IMR-90 (cell line): ENCODE results near the gene ATXN7L2. TPM values are rescaled to one million over a fixed set of nuclear protein-coding genes. Genes with fewer than 3 reads are reported as not detected.

Experiments used
- ATAC-seq: fragments of 200-7000 bp; cut with Tn5 transposase; 2 replicates; pipeline ENCODE4 v1.9.1; 2020; ENCODE audit warnings: low read depth, mild to moderate bottlenecking, moderate library complexity
- BruUV-seq: library from RNA; stranded (reverse); fragments of 400-500 nt; replicated peaks from 2 replicates; lab custom pipeline; 2021; lab: Mats Ljungman, UMichigan
- CTCF ChIA-PET: fragments of 300-600 bp; formaldehyde crosslinking; extraction: SDS; loops from one replicate; lab custom pipeline; 2021; ENCODE audit warnings: antibody characterized with exemption; lab: Yijun Ruan, JAX
- POLR2A ChIA-PET: fragments of 300-600 bp; sonication (Branson Sonifier 250); formaldehyde crosslinking; loops from one replicate; lab custom pipeline; 2022; ENCODE audit warnings: antibody characterized with exemption; ENCODE audit not compliant: unreplicated experiment; lab: Charles Lee
- DNase-seq: peaks from one replicate; pipeline ENCODE4 v3.0.0; 2013
- H2AFZ ChIP-seq: replicated peaks from 2 replicates; pipeline ENCODE3; 2013; ENCODE audit warnings: low read length, mild to moderate bottlenecking; ENCODE audit not compliant: poor library complexity
- H2AK5ac ChIP-seq: 2 replicates; pipeline ENCODE4 v1.6.1; 2013; ENCODE audit warnings: low read depth, low read length, inconsistent platforms
- H2AK9ac ChIP-seq: replicated peaks from 2 replicates; pipeline ENCODE3; 2013; ENCODE audit warnings: mild to moderate bottlenecking, low read depth, low read length, moderate library complexity; ENCODE audit not compliant: poor library complexity
- H2BK120ac ChIP-seq: 2 replicates; pipeline ENCODE4 v1.6.1; 2013; ENCODE audit warnings: low read depth, low read length, inconsistent platforms
- H2BK15ac ChIP-seq: 3 replicates; pipeline ENCODE4 v1.6.1; 2013; ENCODE audit warnings: low read depth, low read length, inconsistent platforms
- H2BK20ac ChIP-seq: 2 replicates; pipeline ENCODE4 v1.6.1; 2013; ENCODE audit warnings: low read depth, mild to moderate bottlenecking, inconsistent platforms, low read length, moderate library complexity
- H2BK5ac ChIP-seq: 2 replicates; pipeline ENCODE4 v1.6.1; 2013; ENCODE audit warnings: mild to moderate bottlenecking, low read depth, low read length, inconsistent platforms; ENCODE audit not compliant: poor library complexity, severe bottlenecking
- H3K14ac ChIP-seq: replicated peaks from 2 replicates; pipeline ENCODE4 v1.6.1; 2013; ENCODE audit warnings: low read depth, low read length, inconsistent platforms
- H3K18ac ChIP-seq: 2 replicates; pipeline ENCODE4 v1.6.1; 2013; ENCODE audit warnings: low read depth, low read length, control low read depth
- H3K23ac ChIP-seq: 2 replicates; pipeline ENCODE4 v1.6.1; 2013; ENCODE audit warnings: low read depth, low read length, inconsistent platforms
- H3K27ac ChIP-seq: 2 replicates; pipeline ENCODE4 v1.5.1; 2013; ENCODE audit warnings: mild to moderate bottlenecking, control low read depth, low read length; ENCODE audit not compliant: insufficient read depth
- H3K27me3 ChIP-seq: 2 replicates; pipeline ENCODE4 v1.6.1; 2013; ENCODE audit warnings: low read length; ENCODE audit not compliant: control insufficient read depth, insufficient read depth
- H3K36me3 ChIP-seq: 2 replicates; pipeline ENCODE4 v1.6.1; 2013; ENCODE audit warnings: low read length, mixed read lengths; ENCODE audit not compliant: control insufficient read depth, insufficient read depth
- H3K4ac ChIP-seq: 2 replicates; pipeline ENCODE4 v1.6.1; 2013; ENCODE audit warnings: low read depth, low read length, inconsistent platforms
- H3K4me1 ChIP-seq: 2 replicates; pipeline ENCODE4 v1.6.1; 2013; ENCODE audit warnings: low read length, mixed read lengths; ENCODE audit not compliant: control insufficient read depth, insufficient read depth
- H3K4me2 ChIP-seq: 2 replicates; pipeline ENCODE4 v1.6.1; 2013; ENCODE audit warnings: low read depth, mild to moderate bottlenecking, control low read depth, low read length, moderate library complexity
- H3K4me3 ChIP-seq: 2 replicates; pipeline ENCODE4 v1.5.1; 2013; ENCODE audit warnings: low read depth, mild to moderate bottlenecking, control low read depth, low read length, moderate library complexity; ENCODE audit not compliant: insufficient read depth
- H3K56ac ChIP-seq: 2 replicates; pipeline ENCODE4 v1.6.1; 2013; ENCODE audit warnings: low read length, inconsistent platforms; ENCODE audit not compliant: insufficient read depth; ENCODE audit errors: extremely low read depth
- H3K79me1 ChIP-seq, 2 experiments: 2 replicates each; pipeline ENCODE4 v1.6.1; 2013; ENCODE audit warnings: low read length in 2 of 2, inconsistent platforms in 1 of 2, low read depth in 1 of 2
- H3K9ac ChIP-seq: 2 replicates; pipeline ENCODE4 v1.6.1; 2013; ENCODE audit warnings: low read depth, low read length, control low read depth
- H3K9me1 ChIP-seq: 2 replicates; pipeline ENCODE4 v1.6.1; 2013; ENCODE audit warnings: low read length, inconsistent platforms; ENCODE audit not compliant: insufficient read depth
- H3K9me3 ChIP-seq: 2 replicates; pipeline ENCODE4 v1.6.1; 2013; ENCODE audit warnings: low read length; ENCODE audit not compliant: control insufficient read depth, insufficient read depth
- H4K20me1 ChIP-seq: 2 replicates; pipeline ENCODE4 v1.6.1; 2013; ENCODE audit warnings: low read length, inconsistent platforms; ENCODE audit not compliant: insufficient read depth
- H4K5ac ChIP-seq: 2 replicates; pipeline ENCODE4 v1.6.1; 2013; ENCODE audit warnings: mild to moderate bottlenecking, low read depth, low read length, control low read depth
- H4K8ac ChIP-seq, 2 experiments: 2 replicates each; pipeline ENCODE4 v1.6.1; 2013; ENCODE audit warnings: low read depth in 2 of 2, low read length in 2 of 2, control low read depth in 1 of 2, inconsistent platforms in 1 of 2
- H4K91ac ChIP-seq: 2 replicates; pipeline ENCODE4 v1.6.1; 2013; ENCODE audit warnings: low read depth, low read length, inconsistent platforms; ENCODE audit not compliant: insufficient read depth
- BHLHE40 ChIP-seq: fragments of 150-350 bp; IDR thresholded peaks from 2 replicates; pipeline ENCODE4 v1.6.1; 2016; ENCODE audit warnings: mild to moderate bottlenecking, low read depth, low read length
- CEBPB ChIP-seq: IDR thresholded peaks from 2 replicates; pipeline ENCODE4 v1.6.1; 2012; ENCODE audit warnings: low read depth, low read length, improper control_type of control experiment
- CHD1 ChIP-seq: IDR thresholded peaks from 2 replicates; pipeline ENCODE4 v1.6.1; 2012; ENCODE audit warnings: low read depth, low read length, improper control_type of control experiment
- FOS ChIP-seq: fragments of 150-350 bp; IDR thresholded peaks from 2 replicates; pipeline ENCODE4 v1.6.1; 2016; ENCODE audit warnings: low read depth, low read length
- MAFK ChIP-seq: IDR thresholded peaks from 2 replicates; pipeline ENCODE4 v1.6.1; 2012; ENCODE audit warnings: low read depth, low read length, improper control_type of control experiment
- MAZ ChIP-seq: IDR thresholded peaks from 2 replicates; pipeline ENCODE4 v1.6.1; 2012; ENCODE audit warnings: low read depth, mild to moderate bottlenecking, low read length, improper control_type of control experiment, moderate library complexity, borderline replicate concordance
- MXI1 ChIP-seq: IDR thresholded peaks from 2 replicates; pipeline ENCODE4 v1.6.1; 2012; ENCODE audit warnings: low read depth, mild to moderate bottlenecking, low read length, moderate library complexity, borderline replicate concordance
- RCOR1 ChIP-seq: IDR thresholded peaks from 2 replicates; pipeline ENCODE4 v1.6.1; 2012; ENCODE audit warnings: mild to moderate bottlenecking, low read length, improper control_type of control experiment; ENCODE audit not compliant: insufficient replicate concordance
- RFX5 ChIP-seq: IDR thresholded peaks from 2 replicates; pipeline ENCODE4 v1.8.0; 2012; ENCODE audit warnings: low read depth, mild to moderate bottlenecking, low read length, moderate library complexity
- SMC3 ChIP-seq: fragments of 150-350 bp; IDR thresholded peaks from 2 replicates; pipeline ENCODE4 v1.6.1; 2016; ENCODE audit warnings: low read depth, mild to moderate bottlenecking, antibody characterized with exemption, low read length, moderate library complexity
- USF2 ChIP-seq: fragments of 150-350 bp; IDR thresholded peaks from 2 replicates; pipeline ENCODE4 v1.6.1; 2017; ENCODE audit warnings: mild to moderate bottlenecking, antibody characterized with exemption, low read length, low read depth
- WGBS, 2 experiments: methylation state at CpG; one replicate each; pipeline versions ENCODE4 v1.1.5 to v1.1.7; 2013; ENCODE audit warnings: missing lambda C conversion rate in 2 of 2; ENCODE audit not compliant: insufficient read length in 1 of 2; ENCODE audit errors: extremely low coverage in 2 of 2; 5-methylcytosine and 5-hydroxymethylcytosine counted together
- dilution Hi-C: fragments of 300-500 bp; cut with HindIII; formaldehyde crosslinking; loops from one replicate; pipeline ENCODE4 v1.14.3; 2018; ENCODE audit warnings: low sequenced_read_pairs; ENCODE audit not compliant: unreplicated experiment
- in situ Hi-C: fragments of 300-500 bp; cut with MboI; formaldehyde crosslinking; loops from 3 replicates; pipeline ENCODE4 v1.14.3; 2019; ENCODE audit warnings: low sequenced_read_pairs, inconsistent platforms, mixed read lengths
- intact Hi-C: fragments of 100-400 bp; cut with micrococcal nuclease; formaldehyde crosslinking; loops from 2 replicates; pipeline ENCODE4 v1.10.0; 2022
- polyA plus RNA-seq, 3 experiments: library from polyadenylated mRNA; depleted of rRNA; stranded (reverse); fragments of >200 nt; gene quantifications; 2 replicates each; pipeline ENCODE4 v1.2.3, GENCODE V29; 2012; ENCODE audit warnings: low replicate concordance in 1 of 3
- total RNA-seq: library from RNA; depleted of rRNA; stranded (reverse); fragments of >200 nt; gene quantifications from 2 replicates; pipeline ENCODE4 v1.2.3, GENCODE V29; 2012
- TF ChIP-seq, protein P1 (sequence below): fragments of 150-350 bp; IDR thresholded peaks from 2 replicates; pipeline ENCODE4 v1.6.1; 2016; ENCODE audit warnings: low read depth, mild to moderate bottlenecking, low read length, moderate library complexity, borderline replicate concordance

The ATXN7L2 gene
- total and polyA plus RNA-seq, 2 of the 4 experiments (the other 2 are of a cell fraction): 1.3 to 4.8 TPM

GRCh38 chr1:109531826-109532364, 48.2 kb downstream of the ATXN7L2 start:
- in situ Hi-C loops: loop anchor here (5.0 to 10.0 kb wide), 2 partner anchors 35 to 267 kb away; no protein-coding TSS in a partner anchor
- dilution Hi-C loops: no loop called here
- H3K56ac ChIP-seq: no peak overlapping the region
- H3K18ac ChIP-seq: no peak overlapping the region
- intact Hi-C loops: loop anchor here (1.0 to 5.0 kb wide), 6 partner anchors 34 to 270 kb away; partner anchors contain the start of genes CYB561D1 and PSMA5
- H3K9ac ChIP-seq: no peak overlapping the region
- no peaks in the 10 kb centered on the region for H3K36me3 ChIP-seq
- ATAC-seq (no peak), DNase-seq (no peak)
- H2BK15ac ChIP-seq: no peak overlapping the region; the same call in 2 of the 3 replicates
- no peak overlapping the region; the same call in 1 of the 2 replicates for H2AK5ac ChIP-seq
- H3K9me1 ChIP-seq: no peaks in the 10 kb centered on the region; the same call in 1 of the 2 replicates
- no peak overlapping the region for H3K27ac ChIP-seq
- H3K4me2 ChIP-seq: no peak overlapping the region
- no peak overlapping the region for H3K4me3 ChIP-seq
- no peaks in the 10 kb centered on the region for H4K20me1 ChIP-seq
- H3K79me1 ChIP-seq: no peaks in the 10 kb centered on the region
- BruUV-seq: no TSS peak
- H3K23ac ChIP-seq: no peak overlapping the region
- no peak overlapping the region for H2BK5ac ChIP-seq
- no peak overlapping the region; a peak in 1 of 4 replicates for H4K8ac ChIP-seq
- H2AK9ac ChIP-seq: peak overlapping the region; percentile 89
- H2BK20ac ChIP-seq: no peak overlapping the region
- peak overlapping the region; percentile 88 for H2AFZ ChIP-seq
- WGBS, 2 experiments: 100% methylated on average over 3 of the region's 16 CpGs; no CpG with 5 or more reads in 1 of the 2 experiments
- TF ChIP-seq CEBPB (no peak), MAFK (no peak), FOS (no peak), BHLHE40 (no peak), CHD1 (no peak), MXI1 (no peak), SMC3 (no peak), RFX5 (no peak), MAZ (no peak), USF2 (no peak), RCOR1 (no peak)
- TF ChIP-seq, protein P1, sequence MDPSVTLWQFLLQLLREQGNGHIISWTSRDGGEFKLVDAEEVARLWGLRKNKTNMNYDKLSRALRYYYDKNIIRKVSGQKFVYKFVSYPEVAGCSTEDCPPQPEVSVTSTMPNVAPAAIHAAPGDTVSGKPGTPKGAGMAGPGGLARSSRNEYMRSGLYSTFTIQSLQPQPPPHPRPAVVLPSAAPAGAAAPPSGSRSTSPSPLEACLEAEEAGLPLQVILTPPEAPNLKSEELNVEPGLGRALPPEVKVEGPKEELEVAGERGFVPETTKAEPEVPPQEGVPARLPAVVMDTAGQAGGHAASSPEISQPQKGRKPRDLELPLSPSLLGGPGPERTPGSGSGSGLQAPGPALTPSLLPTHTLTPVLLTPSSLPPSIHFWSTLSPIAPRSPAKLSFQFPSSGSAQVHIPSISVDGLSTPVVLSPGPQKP: no peak
- peaks cover 7% of the 10 kb centered on the region for H3K4me1 ChIP-seq
- H4K5ac ChIP-seq: no peak overlapping the region
- H3K4ac ChIP-seq: no peak overlapping the region
- H3K14ac ChIP-seq: no peak overlapping the region
- H4K91ac ChIP-seq: no peak overlapping the region
- no peaks in the 10 kb centered on the region for H3K9me3 ChIP-seq
- ChIA-PET CTCF (interaction anchor here (0.8 to 3.2 kb wide), 13 partner anchors 10 to 130 kb away, joined by 3 to 75 read pairs (median 6); partner anchors contain the start of genes AMIGO1, ATXN7L2 and CYB561D1), POLR2A (interaction anchor here (0.6 kb wide), 1 partner anchor 48 kb away, joined by 3 read pairs; no protein-coding TSS in a partner anchor)
- peaks cover 11% of the 10 kb centered on the region for H3K27me3 ChIP-seq
- H2BK120ac ChIP-seq: no peak overlapping the region
